GM21447 (cell line): ENCODE results near the gene AGFG2.
A peak's percentile ranks its signal among the peaks of the same experiment; 100 is the strongest.

ENCODE experiments used
- ATAC-seq: cut with Tn5 transposase; IDR thresholded peaks from one replicate; pipeline ENCODE4 v1.9.1; 2021; ENCODE audit not compliant: unreplicated experiment

The AGFG2 gene

GRCh38 chr7:100604976-100605911 lies 66.2 kb downstream of the AGFG2 start:
- no peak for ATAC-seq

DNA sequence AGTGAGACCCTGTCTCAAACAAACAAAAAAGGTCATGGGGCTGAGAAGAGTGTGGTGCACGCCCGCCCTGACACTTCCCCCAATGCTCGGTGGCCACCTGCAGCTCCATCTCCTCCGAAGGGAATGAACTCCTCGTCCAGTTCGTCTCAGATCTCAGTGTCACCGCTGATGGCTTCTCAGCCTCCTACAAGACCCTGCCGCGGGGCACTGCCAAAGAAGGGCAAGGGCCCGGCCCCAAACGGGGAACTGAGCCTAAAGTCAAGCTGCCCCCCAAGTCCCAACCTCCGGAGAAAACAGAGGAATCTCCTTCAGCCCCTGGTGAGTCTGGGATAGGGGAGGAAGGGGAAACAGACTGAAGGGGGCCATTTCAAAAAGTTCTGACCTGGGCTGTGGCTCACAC lies 67.3 kb downstream of the AGFG2 start:
- no peak for ATAC-seq

DNA sequence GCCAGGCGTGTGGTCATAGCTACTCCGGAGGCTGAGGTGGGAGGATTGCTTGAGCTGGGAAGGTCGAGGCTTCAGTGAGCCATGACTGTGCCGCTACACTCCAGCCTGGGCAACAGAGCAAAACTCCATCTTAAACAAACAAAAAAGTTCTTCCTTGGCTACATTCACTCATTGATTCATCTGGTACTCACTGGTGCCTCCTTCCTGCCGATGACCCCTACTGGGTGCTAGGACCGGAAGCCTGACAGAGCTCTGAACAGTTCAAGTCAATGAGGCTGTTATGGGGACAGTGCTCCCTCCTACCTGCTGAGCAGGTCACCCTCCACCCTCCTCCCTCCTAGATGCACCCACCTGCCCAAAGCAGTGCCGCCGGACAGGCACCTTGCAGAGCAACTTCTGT lies 68.1 kb downstream of the AGFG2 start:
- ATAC-seq = no peak

DNA sequence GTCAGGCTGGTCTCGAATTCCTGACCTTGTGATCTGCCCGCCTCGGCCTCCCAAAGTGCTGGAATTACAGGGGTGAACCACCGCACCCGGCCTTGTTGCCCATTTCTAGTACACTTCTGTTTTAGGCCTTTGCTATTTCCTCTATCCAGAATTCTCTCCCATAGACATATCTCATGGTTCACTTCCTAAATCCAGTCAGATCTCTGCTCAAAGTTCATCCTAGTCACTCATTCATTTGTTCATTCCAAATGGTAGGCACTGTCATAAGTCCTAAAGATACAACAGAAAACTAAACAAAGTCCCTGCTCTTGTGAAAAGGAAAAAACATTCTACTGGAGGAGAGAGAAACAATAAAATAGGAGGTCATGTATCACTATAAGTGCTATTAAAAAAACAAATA lies 71.0 kb downstream of the AGFG2 start:
- ATAC-seq = no peak

- ATAC-seq = peak; percentile 92
Measured at GRCh38 chr7:100611983-100612729, 73.2 kb downstream of the AGFG2 start, which contains the start of gene MOSPD3. TSS of gene MOSPD3 (plus strand) at chr7:100612540. CDS start at chr7:100612792, 252 bp downstream.

- ATAC-seq = peak; percentile 10
Measured at GRCh38 chr7:100612730-100613390, 73.9 kb downstream of the AGFG2 start.

GRCh38 chr7:100613412-100614175 lies 74.6 kb downstream of the AGFG2 start:
- ATAC-seq = no peak

GRCh38 chr7:100614308-100614861 lies 75.4 kb downstream of the AGFG2 start:
- ATAC-seq = no peak
